SU-DHL-6 (cell line): ENCODE data around the gene SMIM7.

Experiments
- EZH2phosphoT487 ChIP-seq: fragments of 200-600 bp; sonication (generic), shearing (Covaris generic); conservative IDR thresholded peaks from 2 replicates; pipeline ENCODE4 v1.6.1; 2018; ENCODE audit warnings: mild to moderate bottlenecking, antibody characterized with exemption, low read length, moderate library complexity, mixed read lengths
- TF ChIP-seq, protein P1 (sequence below): fragments of 200-600 bp; sonication (generic); IDR thresholded peaks from one replicate; pipeline ENCODE4 v1.5.1; 2017; ENCODE audit warnings: antibody characterized with exemption, mild to moderate bottlenecking, low read length, moderate library complexity; ENCODE audit not compliant: insufficient read depth, poor library complexity, severe bottlenecking

- TF ChIP-seq, protein P1, sequence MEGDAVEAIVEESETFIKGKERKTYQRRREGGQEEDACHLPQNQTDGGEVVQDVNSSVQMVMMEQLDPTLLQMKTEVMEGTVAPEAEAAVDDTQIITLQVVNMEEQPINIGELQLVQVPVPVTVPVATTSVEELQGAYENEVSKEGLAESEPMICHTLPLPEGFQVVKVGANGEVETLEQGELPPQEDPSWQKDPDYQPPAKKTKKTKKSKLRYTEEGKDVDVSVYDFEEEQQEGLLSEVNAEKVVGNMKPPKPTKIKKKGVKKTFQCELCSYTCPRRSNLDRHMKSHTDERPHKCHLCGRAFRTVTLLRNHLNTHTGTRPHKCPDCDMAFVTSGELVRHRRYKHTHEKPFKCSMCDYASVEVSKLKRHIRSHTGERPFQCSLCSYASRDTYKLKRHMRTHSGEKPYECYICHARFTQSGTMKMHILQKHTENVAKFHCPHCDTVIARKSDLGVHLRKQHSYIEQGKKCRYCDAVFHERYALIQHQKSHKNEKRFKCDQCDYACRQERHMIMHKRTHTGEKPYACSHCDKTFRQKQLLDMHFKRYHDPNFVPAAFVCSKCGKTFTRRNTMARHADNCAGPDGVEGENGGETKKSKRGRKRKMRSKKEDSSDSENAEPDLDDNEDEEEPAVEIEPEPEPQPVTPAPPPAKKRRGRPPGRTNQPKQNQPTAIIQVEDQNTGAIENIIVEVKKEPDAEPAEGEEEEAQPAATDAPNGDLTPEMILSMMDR, result no peak
- TF ChIP-seq EZH2phosphoT487, result no peak
Observed at GRCh38 chr19:16626796-16627192, 33.1 kb downstream of the SMIM7 start.
